GM23338 (cell line): ENCODE measurements around the gene ATF6. TPM values are rescaled to one million over a fixed set of nuclear protein-coding genes. Genes with fewer than 3 reads are reported as not detected.

ENCODE experiments used
- ATAC-seq: fragments of 200-7000 bp; cut with Tn5 transposase; 3 replicates; pipeline ENCODE4 v1.9.1; 2020
- DNase-seq: peaks from one replicate; pipeline ENCODE4 v3.0.0-alpha.2; 2015; ENCODE audit warnings: low spot score
- H2AFZ ChIP-seq: fragments of 200-600 bp; sonication (generic); 2 replicates; pipeline ENCODE4 v1.8.0; 2016; ENCODE audit warnings: antibody characterized with exemption, mild to moderate bottlenecking, moderate library complexity
- H3F3A ChIP-seq: fragments of 200-600 bp; sonication (generic); replicated peaks from 2 replicates; pipeline ENCODE4 v1.8.0; 2017; ENCODE audit warnings: antibody characterized with exemption, mixed run types, low read depth
- H3K27ac ChIP-seq: fragments of 200-600 bp; sonication (generic); 2 replicates; pipeline ENCODE4 v1.6.1; 2016; ENCODE audit warnings: low read depth
- H3K27me3 ChIP-seq: fragments of 200-600 bp; sonication (generic); 2 replicates; pipeline ENCODE4 v1.8.0; 2016; ENCODE audit warnings: mild to moderate bottlenecking, mixed run types, moderate library complexity; ENCODE audit not compliant: insufficient read depth
- H3K36me3 ChIP-seq: fragments of 200-600 bp; sonication (generic); 2 replicates; pipeline ENCODE4 v1.8.0; 2016; ENCODE audit warnings: mild to moderate bottlenecking; ENCODE audit not compliant: insufficient read depth
- H3K4me1 ChIP-seq: fragments of 200-600 bp; sonication (generic); 2 replicates; pipeline ENCODE4 v1.8.0; 2016; ENCODE audit warnings: mild to moderate bottlenecking, moderate library complexity; ENCODE audit not compliant: insufficient read depth
- H3K4me2 ChIP-seq: fragments of 200-600 bp; sonication (generic); 2 replicates; pipeline ENCODE4 v1.7.1; 2017; ENCODE audit warnings: mixed run types
- H3K4me3 ChIP-seq: fragments of 200-600 bp; sonication (generic); 2 replicates; pipeline ENCODE4 v1.6.1; 2016; ENCODE audit warnings: mixed run types
- H3K79me2 ChIP-seq: fragments of 200-600 bp; sonication (generic); replicated peaks from 2 replicates; pipeline ENCODE4 v1.8.0; 2017; ENCODE audit warnings: mild to moderate bottlenecking; ENCODE audit not compliant: insufficient read depth
- H3K9me2 ChIP-seq: fragments of 200-600 bp; sonication (generic); 2 replicates; pipeline ENCODE4 v1.8.0; 2017; ENCODE audit not compliant: insufficient read depth
- H4K20me1 ChIP-seq: fragments of 200-600 bp; sonication (generic); replicated peaks from 2 replicates; pipeline ENCODE4 v1.8.0; 2017; ENCODE audit warnings: mild to moderate bottlenecking; ENCODE audit not compliant: insufficient read depth
- H3K27ac Mint-ChIP-seq: 2 replicates; pipeline ENCODE4 v1.8.0; 2020; ENCODE audit warnings: inconsistent platforms, mild to moderate bottlenecking, moderate library complexity, mixed read lengths
- H3K27me3 Mint-ChIP-seq: 3 replicates; pipeline ENCODE4 v1.8.0; 2022; ENCODE audit warnings: low read depth, mild to moderate bottlenecking, moderate library complexity, mixed read lengths, inconsistent platforms; ENCODE audit not compliant: insufficient read depth, poor library complexity
- H3K36me3 Mint-ChIP-seq: 3 replicates; pipeline ENCODE4 v1.8.0; 2021; ENCODE audit warnings: low read depth, mild to moderate bottlenecking, inconsistent platforms, moderate library complexity, mixed read lengths
- H3K4me1 Mint-ChIP-seq: 3 replicates; pipeline ENCODE4 v1.8.0; 2020; ENCODE audit warnings: mild to moderate bottlenecking, inconsistent platforms, mixed read lengths
- H3K4me3 Mint-ChIP-seq: 3 replicates; pipeline ENCODE4 v1.8.0; 2021; ENCODE audit warnings: moderate library complexity, mild to moderate bottlenecking, inconsistent platforms, mixed read lengths
- H3K9me3 Mint-ChIP-seq: 3 replicates; pipeline ENCODE4 v1.8.0; 2020; ENCODE audit warnings: moderate library complexity, mild to moderate bottlenecking, inconsistent platforms, mixed read lengths
- CREB1 ChIP-seq: fragments of 250-450 bp; sonication (Bioruptor Pico); IDR thresholded peaks from 2 replicates; pipeline ENCODE4 v1.5.0; 2020; ENCODE audit warnings: low read depth, mild to moderate bottlenecking, moderate library complexity
- CTCF ChIP-seq, 2 experiments: fragments of 200-600 bp in 1 of 2; sonication (generic) in 1 of 2; conservative IDR thresholded peaks; 2 replicates each; pipeline versions ENCODE4 v1.5.1 to v1.6.1; 2016 to 2017; ENCODE audit warnings: antibody characterized with exemption in 2 of 2, low read depth in 2 of 2, mild to moderate bottlenecking in 2 of 2, moderate library complexity in 1 of 2
- ETS1 ChIP-seq: IDR thresholded peaks from 2 replicates; pipeline ENCODE4 v1.6.1; 2016; ENCODE audit warnings: antibody characterized with exemption
- EZH2 ChIP-seq: fragments of 200-600 bp; sonication (generic); IDR thresholded peaks from one replicate; pipeline ENCODE4 v1.8.0; 2017; ENCODE audit warnings: antibody characterized with exemption, mild to moderate bottlenecking, low read depth; ENCODE audit not compliant: unreplicated experiment
- EZH2phosphoT487 ChIP-seq: fragments of 200-600 bp; sonication (generic); IDR thresholded peaks from one replicate; pipeline ENCODE4 v1.8.1; 2018; ENCODE audit warnings: antibody characterized with exemption; ENCODE audit not compliant: unreplicated experiment
- JUNB ChIP-seq: IDR thresholded peaks from one replicate; pipeline ENCODE4 v1.6.1; 2016; ENCODE audit warnings: antibody characterized with exemption; ENCODE audit not compliant: unreplicated experiment
- NANOG ChIP-seq: IDR thresholded peaks from 2 replicates; pipeline ENCODE4 v1.6.1; 2016; ENCODE audit warnings: antibody characterized with exemption, borderline replicate concordance
- POLR2AphosphoS5 ChIP-seq: IDR thresholded peaks from 2 replicates; pipeline ENCODE4 v1.6.1; 2016; ENCODE audit warnings: antibody characterized with exemption, low read depth
- STAT1 ChIP-seq: IDR thresholded peaks from one replicate; pipeline ENCODE4 v1.6.1; 2016; ENCODE audit warnings: antibody characterized with exemption; ENCODE audit not compliant: unreplicated experiment
- ZNF114 ChIP-seq: fragments of 250-450 bp; sonication (Bioruptor Pico); IDR thresholded peaks from 2 replicates; pipeline ENCODE4 v1.5.0; 2020; ENCODE audit warnings: mild to moderate bottlenecking, moderate library complexity
- ZNF331 ChIP-seq: fragments of 250-450 bp; sonication (Bioruptor Pico); IDR thresholded peaks from 2 replicates; pipeline ENCODE4 v1.5.0; 2020; ENCODE audit warnings: low read depth, mild to moderate bottlenecking, moderate library complexity
- ZNF462 ChIP-seq: fragments of 250-450 bp; sonication (Bioruptor Pico); IDR thresholded peaks from 2 replicates; pipeline ENCODE4 v1.5.0; 2020; ENCODE audit warnings: mild to moderate bottlenecking, moderate library complexity
- polyA plus RNA-seq: library from polyadenylated mRNA; unstranded; fragments of >200 nt; fragmentation: Nextera tagmentation; extraction: Ambion mirVana; gene quantifications from 2 replicates; pipeline ENCODE4 v1.2.1, GENCODE V29; 2016
- total RNA-seq: library from RNA; depleted of rRNA; stranded (reverse); fragments of >200 nt; shearing (Covaris generic); gene quantifications from 2 replicates; pipeline ENCODE4 v1.2.3, GENCODE V29; 2014
- TF ChIP-seq, protein P1 (sequence below): IDR thresholded peaks from one replicate; pipeline ENCODE4 v1.6.1; 2018; ENCODE audit warnings: antibody characterized with exemption; ENCODE audit not compliant: unreplicated experiment

ATF6 gene
- total and polyA plus RNA-seq, 2 experiments from 2014 or later: 5.0 to 13.5 TPM

- Histone ChIP-seq H3F3A (no peaks in the 10 kb centered on the region), H3K27ac (no peak overlapping the region), H3K27me3 (no peaks in the 10 kb centered on the region), H3K4me1 (no peaks in the 10 kb centered on the region), H3K4me3 (no peak overlapping the region), H3K36me3 (no peaks in the 10 kb centered on the region), H3K79me2 (no peaks in the 10 kb centered on the region), H2AFZ (no peak overlapping the region), H4K20me1 (no peaks in the 10 kb centered on the region), H3K4me2 (no peak overlapping the region), H3K9me2 (no peaks in the 10 kb centered on the region)
- Mint-ChIP-seq H3K9me3 (no peaks in the 10 kb centered on the region), H3K4me3 (no peak overlapping the region), H3K4me1 (no peaks in the 10 kb centered on the region), H3K27me3 (no peaks in the 10 kb centered on the region), H3K36me3 (no peaks in the 10 kb centered on the region), H3K27ac (no peak overlapping the region)
- no peak for ATAC-seq
- TF ChIP-seq ZNF114 (CRISPR knock-in tag): no peak
- no peak for TF ChIP-seq ETS1
- TF ChIP-seq NANOG: no peak
- TF ChIP-seq CREB1: no peak
- TF ChIP-seq ZNF331 (CRISPR knock-in tag): no peak
- TF ChIP-seq, protein P1, sequence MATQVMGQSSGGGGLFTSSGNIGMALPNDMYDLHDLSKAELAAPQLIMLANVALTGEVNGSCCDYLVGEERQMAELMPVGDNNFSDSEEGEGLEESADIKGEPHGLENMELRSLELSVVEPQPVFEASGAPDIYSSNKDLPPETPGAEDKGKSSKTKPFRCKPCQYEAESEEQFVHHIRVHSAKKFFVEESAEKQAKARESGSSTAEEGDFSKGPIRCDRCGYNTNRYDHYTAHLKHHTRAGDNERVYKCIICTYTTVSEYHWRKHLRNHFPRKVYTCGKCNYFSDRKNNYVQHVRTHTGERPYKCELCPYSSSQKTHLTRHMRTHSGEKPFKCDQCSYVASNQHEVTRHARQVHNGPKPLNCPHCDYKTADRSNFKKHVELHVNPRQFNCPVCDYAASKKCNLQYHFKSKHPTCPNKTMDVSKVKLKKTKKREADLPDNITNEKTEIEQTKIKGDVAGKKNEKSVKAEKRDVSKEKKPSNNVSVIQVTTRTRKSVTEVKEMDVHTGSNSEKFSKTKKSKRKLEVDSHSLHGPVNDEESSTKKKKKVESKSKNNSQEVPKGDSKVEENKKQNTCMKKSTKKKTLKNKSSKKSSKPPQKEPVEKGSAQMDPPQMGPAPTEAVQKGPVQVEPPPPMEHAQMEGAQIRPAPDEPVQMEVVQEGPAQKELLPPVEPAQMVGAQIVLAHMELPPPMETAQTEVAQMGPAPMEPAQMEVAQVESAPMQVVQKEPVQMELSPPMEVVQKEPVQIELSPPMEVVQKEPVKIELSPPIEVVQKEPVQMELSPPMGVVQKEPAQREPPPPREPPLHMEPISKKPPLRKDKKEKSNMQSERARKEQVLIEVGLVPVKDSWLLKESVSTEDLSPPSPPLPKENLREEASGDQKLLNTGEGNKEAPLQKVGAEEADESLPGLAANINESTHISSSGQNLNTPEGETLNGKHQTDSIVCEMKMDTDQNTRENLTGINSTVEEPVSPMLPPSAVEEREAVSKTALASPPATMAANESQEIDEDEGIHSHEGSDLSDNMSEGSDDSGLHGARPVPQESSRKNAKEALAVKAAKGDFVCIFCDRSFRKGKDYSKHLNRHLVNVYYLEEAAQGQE: no peak
- TF ChIP-seq POLR2AphosphoS5: no peak
- TF ChIP-seq EZH2: no peak
- TF ChIP-seq STAT1: no peak
- TF ChIP-seq EZH2phosphoT487: no peak
- no peak for TF ChIP-seq ZNF462
- TF ChIP-seq CTCF (conservative IDR thresholded peaks at IDR 0.05; ENCODE audit: low read depth in 2 of 2): no peak
- TF ChIP-seq JUNB: no peak
- DNase-seq: no peak
Measured at GRCh38 chr1:161869291-161869690, 103.2 kb downstream of the ATF6 start.
